PC-9 (cell line): ENCODE data around the gene MRPL55. TPM values are rescaled to one million over a fixed set of nuclear protein-coding genes. Genes with fewer than 3 reads are reported as not detected.
A peak's percentile ranks its signal among the peaks of the same experiment; 100 is the strongest.

Experiments used
- BruUV-seq: library from RNA; stranded (reverse); fragments of 400-500 nt; replicated peaks from 2 replicates; lab custom pipeline; 2021; lab: Mats Ljungman, UMichigan
- CTCF ChIA-PET: fragments of 300-600 bp; sonication (Branson Sonifier 250); formaldehyde crosslinking; loops from one replicate; lab custom pipeline; 2022; ENCODE audit warnings: antibody characterized with exemption; lab: Charles Lee
- POLR2A ChIA-PET: fragments of 300-600 bp; sonication (Branson Sonifier 250); formaldehyde crosslinking; loops from one replicate; lab custom pipeline; 2022; ENCODE audit warnings: antibody characterized with exemption; ENCODE audit not compliant: unreplicated experiment; lab: Charles Lee
- DNase-seq, 2 experiments: peaks; one replicate each; pipeline versions ENCODE4 v3.0.0 to v3.0.0-alpha.2; 2015 to 2022; ENCODE audit warnings: mixed read lengths in 1 of 2
- H2AFZ ChIP-seq: fragments of 200-600 bp; sonication (generic); 2 replicates; pipeline ENCODE4 v1.8.1; 2017; ENCODE audit warnings: antibody characterized with exemption
- H3F3A ChIP-seq: fragments of 200-600 bp; sonication (generic); 2 replicates; pipeline ENCODE4 v1.8.1; 2017; ENCODE audit warnings: antibody characterized with exemption, mild to moderate bottlenecking, low read depth; ENCODE audit not compliant: insufficient read depth
- H3K27ac ChIP-seq: fragments of 200-600 bp; sonication (generic); 2 replicates; pipeline ENCODE4 v1.6.1; 2016; ENCODE audit warnings: mixed run types
- H3K27me3 ChIP-seq: fragments of 200-600 bp; sonication (generic); 2 replicates; pipeline ENCODE4 v1.6.1; 2016; ENCODE audit warnings: low read depth, mixed run types; ENCODE audit not compliant: insufficient read depth
- H3K36me3 ChIP-seq: fragments of 200-600 bp; sonication (generic); 2 replicates; pipeline ENCODE4 v1.6.1; 2016; ENCODE audit warnings: low read depth, mixed run types
- H3K4me1 ChIP-seq: fragments of 200-600 bp; sonication (generic); replicated peaks from 2 replicates; pipeline ENCODE4 v1.6.1; 2016; ENCODE audit warnings: mixed run types; ENCODE audit not compliant: insufficient read depth
- H3K4me2 ChIP-seq: fragments of 200-600 bp; sonication (generic); 2 replicates; pipeline ENCODE4 v1.6.1; 2017; ENCODE audit warnings: mixed run types
- H3K4me3 ChIP-seq: fragments of 200-600 bp; sonication (generic); 2 replicates; pipeline ENCODE4 v1.6.1; 2016; ENCODE audit warnings: mixed run types
- H3K79me2 ChIP-seq: fragments of 200-600 bp; sonication (generic); 2 replicates; pipeline ENCODE4 v1.6.1; 2017; ENCODE audit warnings: low read depth, mixed run types
- H3K9me2 ChIP-seq: fragments of 200-600 bp; sonication (generic); 2 replicates; pipeline ENCODE4 v1.8.1; 2017; ENCODE audit warnings: mild to moderate bottlenecking; ENCODE audit not compliant: insufficient read depth
- H3K9me3 ChIP-seq: fragments of 200-600 bp; sonication (generic); 2 replicates; pipeline ENCODE4 v1.8.1; 2016; ENCODE audit warnings: low read depth; ENCODE audit not compliant: insufficient read depth
- H4K20me1 ChIP-seq: fragments of 200-600 bp; sonication (generic); 2 replicates; pipeline ENCODE4 v1.8.1; 2017; ENCODE audit not compliant: insufficient read depth
- CTCF ChIP-seq: fragments of 200-600 bp; sonication (generic); conservative IDR thresholded peaks from 2 replicates; pipeline ENCODE4 v1.6.1; 2017; ENCODE audit warnings: mixed run types, antibody characterized with exemption, mild to moderate bottlenecking, moderate library complexity
- EZH2 ChIP-seq: fragments of 200-600 bp; sonication (generic); IDR thresholded peaks from 2 replicates; pipeline ENCODE4 v1.8.0; 2017; ENCODE audit warnings: antibody characterized with exemption, low read depth
- intact Hi-C: fragments of 100-400 bp; cut with micrococcal nuclease; formaldehyde crosslinking; loops from one replicate; pipeline ENCODE4 v1.10.0; 2022; ENCODE audit not compliant: unreplicated experiment
- total RNA-seq: library from RNA; stranded (reverse); gene quantifications from 2 replicates; pipeline ENCODE4 v1.2.3, GENCODE V29; 2021

Gene MRPL55
- total RNA-seq, 1 experiment from 2014 or later: 81.0 TPM

- TF ChIP-seq CTCF (no peak), EZH2 (no peak)
Observed at GRCh38 chr1:228108055-228108690, 926 bp downstream of the MRPL55 start.

DNA sequence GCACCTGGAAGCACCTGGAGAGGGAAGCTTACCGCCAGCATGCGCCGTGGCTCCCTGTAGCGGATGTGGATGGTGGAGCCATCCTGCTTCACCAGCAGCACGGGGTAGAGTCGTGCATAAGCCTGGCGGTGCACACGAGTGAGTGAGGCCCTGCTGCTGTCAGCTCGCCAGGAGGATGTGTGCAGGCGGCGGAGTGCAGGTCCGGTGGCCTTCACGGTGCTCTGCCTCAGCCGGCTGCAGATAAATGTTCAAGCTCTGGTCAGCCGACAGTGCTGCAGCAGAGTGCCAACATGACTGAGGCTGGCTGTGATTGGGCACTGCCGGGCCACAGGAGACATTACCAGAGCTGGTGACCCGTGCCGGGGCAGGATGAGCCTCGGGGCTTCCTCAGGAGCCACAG lies 1.5 kb downstream of the MRPL55 start:
- BruUV-seq: no TSS peak
- no peaks in the 10 kb centered on the region for H4K20me1 ChIP-seq
- CTCF ChIA-PET: no interaction called here
- peaks cover 9% of the 10 kb centered on the region; the same call in 1 of the 2 replicates for H3F3A ChIP-seq
- no peak overlapping the region for H3K4me2 ChIP-seq
- no peaks in the 10 kb centered on the region for H3K9me3 ChIP-seq
- POLR2A ChIA-PET: no interaction called here
- DNase-seq: no peak
- H3K27me3 ChIP-seq: no peaks in the 10 kb centered on the region
- H3K4me3 ChIP-seq: no peak overlapping the region
- H2AFZ ChIP-seq: no peak overlapping the region
- intact Hi-C loops: no loop called here
- H3K36me3 ChIP-seq: 0 out of 2 replicates have a peak, but pooled peaks cover 4% of the 10 kb centered on the region
- H3K27ac ChIP-seq: no peak overlapping the region
- no peak for TF ChIP-seq CTCF
- TF ChIP-seq EZH2: no peak
- peaks cover 11% of the 10 kb centered on the region for H3K4me1 ChIP-seq
- no peaks in the 10 kb centered on the region for H3K9me2 ChIP-seq
- peaks cover 14% of the 10 kb centered on the region for H3K79me2 ChIP-seq

More at GRCh38 chr1:228108055-228108690, 926 bp downstream of the MRPL55 start:
- DNase-seq: no peak
- Histone ChIP-seq H2AFZ (peak overlapping the region; percentile 96; the same call in 1 of the 2 replicates), H3K9me2 (no peaks in the 10 kb centered on the region), H3K9me3 (no peaks in the 10 kb centered on the region), H3K27ac (no peak overlapping the region), H3K27me3 (no peaks in the 10 kb centered on the region), H3F3A (peaks cover 9% of the 10 kb centered on the region; the same call in 1 of the 2 replicates), H3K79me2 (peaks cover 14% of the 10 kb centered on the region), H4K20me1 (no peaks in the 10 kb centered on the region), H3K4me1 (peaks cover 11% of the 10 kb centered on the region), H3K4me2 (peak overlapping the region; percentile 99), H3K4me3 (peak overlapping the region; percentile 97), H3K36me3 (0 out of 2 replicates have a peak, but pooled peaks cover 4% of the 10 kb centered on the region)
- POLR2A ChIA-PET: no interaction called here
- intact Hi-C loops: no loop called here
- BruUV-seq: no TSS peak
- CTCF ChIA-PET: no interaction called here

- peaks cover 11% of the 10 kb centered on the region for H3K4me1 ChIP-seq
- peaks cover 11% of the 10 kb centered on the region; the same call in 1 of the 2 replicates for H3F3A ChIP-seq
- H3K27ac ChIP-seq: no peak overlapping the region
- BruUV-seq: no TSS peak
- TF ChIP-seq EZH2 (no peak), CTCF (no peak)
- no peaks in the 10 kb centered on the region for H3K9me3 ChIP-seq
- no peaks in the 10 kb centered on the region for H4K20me1 ChIP-seq
- no peaks in the 10 kb centered on the region for H3K9me2 ChIP-seq
- intact Hi-C loops: no loop called here
- no peak overlapping the region for H3K4me2 ChIP-seq
- 0 out of 2 replicates have a peak, but pooled peaks cover 4% of the 10 kb centered on the region for H3K36me3 ChIP-seq
- peaks cover 14% of the 10 kb centered on the region for H3K79me2 ChIP-seq
- CTCF ChIA-PET: interaction anchor here (0.6 kb wide), 2 partner anchors 357 to 1148 kb away, joined by 3 to 4 read pairs; no protein-coding TSS in a partner anchor
- H3K27me3 ChIP-seq: no peaks in the 10 kb centered on the region
- POLR2A ChIA-PET: interaction anchor here (0.6 kb wide), 1 partner anchor 25 kb away, joined by 5 read pairs; the partner anchor contains the start of gene ARF1
- no peak for DNase-seq
- no peak overlapping the region for H2AFZ ChIP-seq
- H3K4me3 ChIP-seq: no peak overlapping the region
Observed at GRCh38 chr1:228106800-228107054, 2.4 kb downstream of the MRPL55 start.
